Skeletal muscle satellite cell (primary cell): ENCODE results near the gene SELENON.

Experiments used
- H3K27me3 ChIP-seq: 2 replicates; pipeline ENCODE4 v1.7.0; 2013; ENCODE audit warnings: low read length; ENCODE audit not compliant: control insufficient read depth, insufficient read depth
- H3K36me3 ChIP-seq: 2 replicates; pipeline ENCODE4 v1.7.0; 2013; ENCODE audit warnings: mild to moderate bottlenecking, control low read depth, low read length; ENCODE audit not compliant: insufficient read depth
- H3K4me1 ChIP-seq: 2 replicates; pipeline ENCODE4 v1.7.0; 2013; ENCODE audit warnings: low read length; ENCODE audit not compliant: control insufficient read depth, insufficient read depth
- H3K4me2 ChIP-seq: 2 replicates; pipeline ENCODE4 v1.7.0; 2013; ENCODE audit warnings: mild to moderate bottlenecking, low read length
- H3K4me3 ChIP-seq: 2 replicates; pipeline ENCODE4 v1.7.0; 2013; ENCODE audit warnings: low read length
- H3K9ac ChIP-seq: 2 replicates; pipeline ENCODE4 v1.7.0; 2013; ENCODE audit warnings: mild to moderate bottlenecking, low read depth, low read length, moderate library complexity
- H3K9me3 ChIP-seq: replicated peaks from 2 replicates; pipeline ENCODE4 v1.7.0; 2013; ENCODE audit warnings: mild to moderate bottlenecking, control low read depth, low read length

Gene SELENON

GRCh38 chr1:25763493-25763892 lies 36.5 kb upstream of the SELENON start:
- Histone ChIP-seq H3K9ac (no peak overlapping the region), H3K4me2 (no peak overlapping the region), H3K4me1 (no peaks in the 10 kb centered on the region), H3K36me3 (no peaks in the 10 kb centered on the region), H3K4me3 (no peak overlapping the region), H3K27me3 (peaks cover 20% of the 10 kb centered on the region), H3K9me3 (no peaks in the 10 kb centered on the region)

- H3K4me1 ChIP-seq, result no peaks in the 10 kb centered on the region
- no peak overlapping the region for H3K9ac ChIP-seq
- H3K4me3 ChIP-seq, result no peak overlapping the region
- H3K27me3 ChIP-seq, result peaks cover 11% of the 10 kb centered on the region
- no peaks in the 10 kb centered on the region for H3K36me3 ChIP-seq
- H3K9me3 ChIP-seq, result no peaks in the 10 kb centered on the region
- no peak overlapping the region for H3K4me2 ChIP-seq
Measured at GRCh38 chr1:25765136-25765922, 34.7 kb upstream of the SELENON start.

DNA sequence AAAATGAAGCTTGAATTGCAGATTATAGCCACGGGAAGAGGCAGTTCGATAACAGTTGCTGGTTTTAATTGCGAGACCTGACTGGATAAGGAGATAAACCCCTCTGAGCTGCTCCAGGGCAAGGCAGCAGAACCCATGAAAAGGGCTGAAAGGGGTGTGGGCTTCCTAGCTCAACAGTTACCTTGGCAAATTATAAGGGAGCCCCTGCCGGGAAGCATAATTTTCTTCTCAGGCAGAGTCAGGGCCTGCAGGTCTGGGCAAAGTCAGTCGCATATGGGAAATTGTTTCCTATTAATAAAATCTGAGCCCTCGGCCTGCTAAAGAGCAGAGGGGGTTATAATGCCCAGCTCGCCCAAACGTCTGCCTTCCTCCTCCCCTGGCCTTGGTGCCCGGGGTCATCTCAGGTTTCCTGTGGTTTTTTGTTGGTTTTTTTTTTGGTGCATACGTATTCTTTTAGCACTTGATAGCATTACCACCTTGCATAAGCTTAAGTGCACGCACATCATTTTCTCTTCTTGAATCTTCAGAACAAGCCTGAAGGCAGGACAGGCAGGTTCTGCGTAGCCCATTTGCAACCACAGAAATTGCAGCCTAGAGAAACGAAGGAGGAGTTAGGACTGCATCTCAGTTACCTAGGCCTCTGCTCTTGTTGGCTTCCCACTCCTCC lies 33.9 kb upstream of the SELENON start:
- H3K9ac ChIP-seq, result no peak overlapping the region
- H3K9me3 ChIP-seq, result no peaks in the 10 kb centered on the region
- H3K27me3 ChIP-seq, result peaks cover 8% of the 10 kb centered on the region
- no peaks in the 10 kb centered on the region for H3K36me3 ChIP-seq
- H3K4me1 ChIP-seq, result no peaks in the 10 kb centered on the region
- no peak overlapping the region for H3K4me2 ChIP-seq
- H3K4me3 ChIP-seq, result no peak overlapping the region

DNA sequence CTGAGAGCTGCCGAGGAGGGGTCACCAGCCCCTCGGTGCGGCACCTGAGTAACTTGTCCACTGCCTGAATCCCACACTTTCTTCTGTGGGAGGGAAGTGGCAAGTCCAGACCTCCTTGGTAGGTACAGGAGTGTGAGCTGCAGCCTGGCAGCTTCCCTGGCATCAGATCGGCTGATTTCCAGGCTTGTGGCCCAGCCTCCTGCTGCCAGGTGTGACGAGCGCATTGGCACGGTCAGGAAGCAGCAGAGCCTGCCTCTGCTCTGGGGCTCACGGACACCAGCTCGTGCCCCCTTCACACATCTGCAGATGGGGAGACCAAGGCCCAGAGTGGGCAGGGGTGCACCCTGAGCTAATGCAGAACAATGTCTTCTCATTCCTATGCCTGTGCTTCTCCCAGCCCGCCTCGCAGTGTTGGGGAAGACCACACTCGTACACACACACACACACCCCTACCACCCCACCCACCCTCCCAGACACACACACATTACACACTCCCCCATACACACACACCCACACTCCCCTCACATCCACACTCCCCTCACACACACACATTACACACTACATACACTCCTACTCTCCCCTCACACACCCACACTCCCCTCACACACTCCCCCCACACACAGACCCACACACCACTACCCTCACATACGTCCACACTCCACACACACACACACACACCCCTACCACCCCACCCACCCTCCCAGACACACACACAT lies 33.1 kb upstream of the SELENON start:
- no peaks in the 10 kb centered on the region for H3K9me3 ChIP-seq
- H3K27me3 ChIP-seq, result peaks cover 8% of the 10 kb centered on the region
- H3K4me3 ChIP-seq, result no peak overlapping the region
- no peak overlapping the region for H3K4me2 ChIP-seq
- no peaks in the 10 kb centered on the region for H3K4me1 ChIP-seq
- H3K36me3 ChIP-seq, result no peaks in the 10 kb centered on the region
- no peak overlapping the region for H3K9ac ChIP-seq

GRCh38 chr1:25767437-25767770 lies 32.6 kb upstream of the SELENON start:
- Histone ChIP-seq H3K36me3 (no peaks in the 10 kb centered on the region), H3K27me3 (peaks cover 12% of the 10 kb centered on the region), H3K4me3 (no peak overlapping the region), H3K4me1 (no peaks in the 10 kb centered on the region), H3K4me2 (no peak overlapping the region), H3K9ac (no peak overlapping the region), H3K9me3 (no peaks in the 10 kb centered on the region)

DNA sequence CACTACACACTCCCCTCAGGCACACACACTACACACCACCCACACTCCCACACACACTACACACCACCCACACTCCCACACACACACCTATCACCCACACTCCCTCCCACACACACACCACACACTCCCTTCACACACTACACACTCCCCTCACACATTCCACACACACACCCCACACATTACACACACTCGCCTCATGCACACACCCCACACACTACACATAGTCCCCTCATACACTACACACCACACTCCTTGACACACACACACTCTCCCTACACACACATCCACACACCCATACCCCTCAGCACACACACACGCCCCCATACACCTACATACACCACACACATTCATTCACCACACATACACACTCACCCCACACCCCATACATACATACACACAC lies 31.0 kb upstream of the SELENON start:
- no peak overlapping the region for H3K4me2 ChIP-seq
- H3K27me3 ChIP-seq, result peaks cover 19% of the 10 kb centered on the region
- H3K36me3 ChIP-seq, result no peaks in the 10 kb centered on the region
- no peak overlapping the region for H3K9ac ChIP-seq
- no peak overlapping the region for H3K4me3 ChIP-seq
- no peaks in the 10 kb centered on the region for H3K4me1 ChIP-seq
- H3K9me3 ChIP-seq, result no peaks in the 10 kb centered on the region

GRCh38 chr1:25769625-25770383 lies 30.2 kb upstream of the SELENON start:
- Histone ChIP-seq H3K36me3 (no peaks in the 10 kb centered on the region), H3K9ac (no peak overlapping the region), H3K4me3 (no peak overlapping the region), H3K27me3 (peaks cover 23% of the 10 kb centered on the region), H3K4me1 (no peaks in the 10 kb centered on the region), H3K4me2 (no peak overlapping the region), H3K9me3 (no peaks in the 10 kb centered on the region)

DNA sequence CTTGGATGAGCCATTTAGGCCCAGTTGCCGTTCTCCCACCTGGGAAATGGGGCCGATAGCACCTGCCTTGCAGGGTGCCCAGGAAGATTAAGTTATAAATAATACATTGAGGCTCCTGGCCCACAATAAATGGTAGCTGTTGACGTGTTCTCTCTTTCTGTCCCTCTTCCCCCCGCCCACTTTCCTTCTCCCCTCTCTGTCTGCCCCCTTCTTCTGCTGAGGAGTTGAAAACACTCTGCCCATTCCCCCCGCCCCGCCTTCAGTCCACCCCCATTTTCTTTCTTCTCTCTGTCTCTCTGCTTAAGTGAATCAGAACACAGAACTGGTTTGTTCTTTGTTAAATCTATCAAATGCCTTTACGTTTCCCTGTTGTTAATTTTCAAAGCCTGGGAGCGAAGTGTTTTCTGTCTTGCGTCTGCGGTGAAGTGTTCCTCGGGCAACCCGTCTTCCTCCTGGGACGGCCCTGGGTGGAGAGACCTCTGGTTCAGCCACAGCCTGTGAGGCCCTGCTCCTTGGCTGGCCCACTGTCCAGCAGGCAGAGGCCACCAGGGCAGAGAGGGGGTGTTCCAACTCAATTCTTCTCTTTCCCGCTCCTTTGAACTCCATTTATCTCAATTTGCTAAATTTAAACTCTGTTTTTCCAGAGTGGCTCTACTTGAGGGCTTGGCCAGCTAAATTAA lies 29.3 kb upstream of the SELENON start:
- no peak overlapping the region for H3K4me2 ChIP-seq
- H3K9ac ChIP-seq, result no peak overlapping the region
- peaks cover 29% of the 10 kb centered on the region for H3K27me3 ChIP-seq
- H3K4me1 ChIP-seq, result no peaks in the 10 kb centered on the region
- H3K36me3 ChIP-seq, result no peaks in the 10 kb centered on the region
- H3K4me3 ChIP-seq, result no peak overlapping the region
- no peaks in the 10 kb centered on the region for H3K9me3 ChIP-seq

- Histone ChIP-seq H3K4me2 (no peak overlapping the region), H3K27me3 (peaks cover 29% of the 10 kb centered on the region), H3K9me3 (no peaks in the 10 kb centered on the region), H3K4me1 (no peaks in the 10 kb centered on the region), H3K36me3 (no peaks in the 10 kb centered on the region), H3K9ac (no peak overlapping the region), H3K4me3 (no peak overlapping the region)
Measured at GRCh38 chr1:25771221-25772114, 28.5 kb upstream of the SELENON start.

DNA sequence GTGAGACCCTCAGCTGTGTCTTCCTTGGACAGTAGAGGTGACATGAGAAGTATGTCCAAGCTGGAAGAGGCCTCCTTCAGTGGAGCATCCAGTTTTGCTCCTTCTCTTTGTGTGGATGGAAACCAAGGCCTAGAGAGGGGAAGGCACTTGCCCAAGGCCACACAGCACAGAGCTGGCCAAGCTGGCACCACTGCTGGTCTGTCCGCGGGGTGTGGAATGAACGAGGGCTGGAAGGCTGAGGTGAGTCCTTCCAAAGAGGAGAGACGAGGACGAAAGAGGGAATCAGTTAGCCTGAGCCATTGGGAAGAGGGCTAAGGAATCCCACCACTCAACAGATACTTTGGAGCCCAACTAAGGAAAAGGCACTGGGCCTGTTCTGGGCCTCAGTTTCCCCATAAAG lies 27.8 kb upstream of the SELENON start:
- H3K27me3 ChIP-seq, result peaks cover 32% of the 10 kb centered on the region
- H3K4me3 ChIP-seq, result no peak overlapping the region
- H3K4me1 ChIP-seq, result no peaks in the 10 kb centered on the region
- H3K4me2 ChIP-seq, result no peak overlapping the region
- H3K9ac ChIP-seq, result no peak overlapping the region
- no peaks in the 10 kb centered on the region for H3K9me3 ChIP-seq
- no peaks in the 10 kb centered on the region for H3K36me3 ChIP-seq
